Hepatocyte (in vitro differentiated cells): ENCODE results near the gene ARAP1.

ENCODE experiments used
- CTCF ChIP-seq: fragments of 200-600 bp; sonication (generic); IDR thresholded peaks from 2 replicates; pipeline ENCODE4 v1.5.1; 2016; ENCODE audit warnings: antibody characterized with exemption, mild to moderate bottlenecking; ENCODE audit not compliant: poor library complexity
- EZH2 ChIP-seq: fragments of 200-600 bp; sonication (generic); IDR thresholded peaks from 2 replicates; pipeline ENCODE4 v1.6.1; 2016; ENCODE audit warnings: antibody characterized with exemption, mild to moderate bottlenecking, borderline replicate concordance

- TF ChIP-seq CTCF (no peak), EZH2 (no peak)
Observed at GRCh38 chr11:72784662-72785061, 32.5 kb upstream of the ARAP1 start.
